HL-60/S4 (cell line): ENCODE measurements around the gene ELMO1.

Source experiments
- in situ Hi-C: fragments of 300-500 bp; cut with MboI; formaldehyde crosslinking; loops from 2 replicates; pipeline ENCODE4 v1.14.3; 2022; ENCODE audit warnings: low sequenced_read_pairs

Gene ELMO1

GRCh38 chr7:37410305-37411229 lies 38.1 kb downstream of the ELMO1 start:
- in situ Hi-C loops, result no loop called here

GRCh38 chr7:37409461-37409860 lies 39.2 kb downstream of the ELMO1 start:
- in situ Hi-C loops, result no loop called here

GRCh38 chr7:37408291-37409228 lies 40.1 kb downstream of the ELMO1 start:
- in situ Hi-C loops, result no loop called here

DNA sequence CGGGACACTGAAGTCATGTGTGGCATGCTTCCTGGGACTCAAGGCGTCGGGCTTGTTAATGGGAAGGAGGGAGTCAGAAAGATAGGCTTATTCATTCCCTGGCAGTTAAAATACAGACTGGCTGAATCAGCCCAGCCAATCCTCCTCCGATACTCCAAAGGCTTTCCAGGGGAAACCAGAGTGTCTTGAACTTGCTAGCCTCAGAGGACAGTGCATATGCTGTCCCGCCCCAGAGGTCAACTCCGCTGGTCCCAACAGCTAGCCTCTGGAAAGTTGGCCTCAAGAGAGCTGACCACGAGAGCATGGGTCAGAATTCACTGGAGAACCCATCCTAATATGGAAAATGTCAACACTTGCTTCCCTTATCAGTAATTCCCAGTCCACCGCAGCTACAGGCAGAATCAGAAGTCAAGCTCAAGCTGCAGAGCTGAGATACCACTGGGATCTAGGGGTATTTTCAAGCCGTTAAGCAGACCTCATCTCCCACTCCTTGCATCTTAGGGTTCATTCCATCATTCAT lies 43.0 kb downstream of the ELMO1 start:
- in situ Hi-C loops, result no loop called here

GRCh38 chr7:37405128-37405527 lies 43.5 kb downstream of the ELMO1 start:
- in situ Hi-C loops, result no loop called here

DNA sequence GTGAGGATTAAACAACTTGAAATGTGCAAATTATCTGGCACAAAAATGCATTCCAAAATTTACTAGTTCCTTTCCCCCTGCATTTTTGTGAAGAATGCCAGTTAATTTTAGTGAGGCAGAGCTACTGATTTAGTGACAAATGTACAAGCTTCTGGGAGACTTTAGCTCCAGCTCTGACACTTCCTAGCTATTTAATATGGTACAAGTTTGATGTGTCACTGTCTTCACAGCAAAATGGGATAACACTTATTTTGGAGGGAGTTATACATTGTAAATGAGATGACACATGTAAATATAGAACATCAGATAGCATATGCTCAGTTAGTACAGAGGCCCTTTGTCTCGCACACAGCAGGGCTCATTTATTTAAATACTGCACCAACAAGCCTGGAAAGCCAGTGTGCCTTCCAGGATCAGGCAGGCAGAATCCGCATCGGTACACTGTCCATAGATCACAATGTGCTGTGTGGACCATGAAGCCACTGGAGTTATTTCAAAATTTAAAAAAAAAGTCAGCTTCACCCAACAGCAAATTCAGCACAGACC lies 48.7 kb downstream of the ELMO1 start:
- in situ Hi-C loops, result no loop called here

DNA sequence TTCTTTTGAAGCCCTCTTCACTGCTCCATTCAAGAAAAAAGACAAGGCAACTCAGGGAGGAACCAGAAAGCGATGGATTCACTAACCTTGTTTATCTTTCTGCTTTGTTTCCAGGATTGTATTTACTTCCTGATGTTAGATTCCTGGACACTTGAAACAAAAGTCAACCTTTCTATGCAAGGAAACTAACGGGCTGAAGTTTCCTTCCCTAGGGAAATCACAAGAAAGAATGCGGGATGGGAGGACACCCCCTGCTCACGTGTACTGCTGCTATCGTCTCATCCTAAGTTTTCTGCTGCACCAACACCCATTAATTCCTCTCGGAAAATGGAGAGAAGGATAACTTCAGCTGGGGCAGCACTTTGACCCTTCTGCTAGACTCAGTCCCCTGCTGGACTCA lies 50.3 kb downstream of the ELMO1 start:
- in situ Hi-C loops, result no loop called here

DNA sequence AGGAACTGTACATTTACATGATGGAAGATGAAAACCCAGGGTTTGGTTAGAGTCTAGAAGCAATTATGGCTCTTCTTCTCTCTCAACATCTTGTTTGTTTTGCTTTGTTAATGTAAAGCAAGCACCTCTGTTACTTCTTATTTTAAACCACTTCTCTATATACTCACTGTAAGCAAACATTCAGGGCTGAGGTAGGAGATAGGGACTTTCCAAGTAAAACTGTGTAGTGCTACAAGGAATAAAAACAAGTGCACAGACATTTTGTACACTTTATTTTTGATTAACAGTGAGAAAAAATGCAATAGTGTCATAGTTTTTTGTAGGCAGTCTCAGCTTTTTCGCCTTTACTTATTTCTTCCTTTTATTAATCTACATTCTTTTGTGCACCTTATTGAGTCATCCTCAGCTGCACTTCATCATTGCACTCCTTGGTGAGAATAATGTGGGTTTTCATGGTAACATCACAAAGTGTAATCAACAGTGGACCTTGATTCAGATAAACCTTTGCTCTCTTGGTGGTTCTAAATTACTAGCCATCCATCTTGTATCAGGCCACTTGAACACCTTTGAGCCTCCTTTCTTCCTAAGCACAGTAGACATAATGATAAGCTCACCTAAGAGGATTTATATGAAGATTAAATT lies 52.9 kb downstream of the ELMO1 start:
- in situ Hi-C loops, result no loop called here

DNA sequence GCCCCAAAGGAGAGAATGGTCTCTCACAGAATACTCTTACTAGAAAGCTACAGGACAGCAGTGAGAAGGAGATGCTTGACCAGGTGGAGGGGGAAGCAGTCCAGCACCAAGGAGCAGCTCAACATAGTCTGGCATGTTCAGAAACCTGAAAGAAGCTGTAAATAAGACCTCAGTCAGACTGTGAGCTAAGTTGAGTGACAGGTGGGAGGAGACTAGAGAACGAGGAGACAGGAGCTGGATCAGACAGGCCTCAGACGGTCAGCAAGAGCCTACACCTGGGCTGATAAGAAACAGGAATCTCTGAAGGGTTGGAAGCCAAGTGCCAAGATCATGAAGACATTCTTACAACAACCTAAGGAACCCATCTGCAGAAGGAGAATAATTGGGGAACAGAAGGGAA lies 54.5 kb downstream of the ELMO1 start:
- in situ Hi-C loops, result no loop called here

GRCh38 chr7:37393476-37393875 lies 55.2 kb downstream of the ELMO1 start:
- in situ Hi-C loops, result no loop called here

DNA sequence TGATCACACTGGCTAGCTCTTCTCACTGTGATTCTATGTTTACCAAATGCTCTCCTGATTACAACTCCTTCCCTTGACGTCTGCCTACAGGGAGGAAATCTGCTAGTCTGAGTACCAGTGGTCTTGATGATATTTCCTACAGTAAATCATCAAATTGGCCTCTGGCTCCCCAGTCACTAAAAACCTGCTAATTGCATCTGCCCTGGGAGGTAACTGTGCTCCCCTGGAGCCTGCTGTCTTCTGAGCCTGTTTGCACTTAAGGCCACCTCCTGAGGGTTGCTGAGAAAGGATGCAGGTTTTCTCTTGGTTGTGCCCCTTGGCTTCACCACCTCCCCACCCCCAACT lies 56.0 kb downstream of the ELMO1 start:
- in situ Hi-C loops, result no loop called here

GRCh38 chr7:37391791-37392672 lies 56.6 kb downstream of the ELMO1 start:
- in situ Hi-C loops, result no loop called here

GRCh38 chr7:37390114-37390513 lies 58.5 kb downstream of the ELMO1 start:
- in situ Hi-C loops, result no loop called here

DNA sequence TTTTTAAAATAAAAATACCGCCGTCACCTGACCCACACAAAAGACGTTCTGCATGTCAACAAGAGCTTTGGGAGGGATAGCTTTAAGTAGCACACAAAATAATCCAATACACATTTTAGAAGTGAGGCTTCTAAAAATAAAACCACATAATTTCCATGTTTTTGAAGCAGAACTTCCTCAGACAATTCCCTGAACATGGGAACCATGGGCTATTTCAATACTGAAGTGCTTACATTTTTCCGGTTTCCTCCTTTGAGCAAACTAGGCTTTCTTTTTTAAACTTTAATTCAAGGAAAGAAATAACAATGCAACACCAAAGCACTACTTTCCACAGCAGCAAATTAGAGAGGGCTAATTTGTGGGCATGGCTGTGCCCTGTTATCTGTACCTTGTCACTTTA lies 59.9 kb downstream of the ELMO1 start:
- in situ Hi-C loops, result no loop called here

DNA sequence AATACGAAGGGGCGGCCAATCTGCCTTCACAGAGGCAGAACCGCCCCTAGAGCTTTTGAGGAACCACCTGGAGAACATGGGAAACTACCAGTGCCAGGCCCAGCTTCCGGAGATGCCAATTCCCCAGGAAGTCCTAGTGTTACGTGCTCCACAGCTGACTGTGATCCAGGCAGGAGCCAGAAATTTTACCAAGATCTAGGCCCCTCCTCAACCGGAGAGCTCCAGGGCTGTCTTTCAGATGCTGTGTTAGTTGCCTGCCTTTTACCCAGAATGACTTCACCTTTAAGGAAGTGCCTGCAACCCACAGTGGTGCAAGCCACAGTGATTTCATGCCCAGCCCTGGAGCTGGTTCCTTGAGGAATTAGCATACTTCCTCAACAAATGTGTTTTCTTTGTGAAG lies 62.9 kb downstream of the ELMO1 start:
- in situ Hi-C loops, result no loop called here

DNA sequence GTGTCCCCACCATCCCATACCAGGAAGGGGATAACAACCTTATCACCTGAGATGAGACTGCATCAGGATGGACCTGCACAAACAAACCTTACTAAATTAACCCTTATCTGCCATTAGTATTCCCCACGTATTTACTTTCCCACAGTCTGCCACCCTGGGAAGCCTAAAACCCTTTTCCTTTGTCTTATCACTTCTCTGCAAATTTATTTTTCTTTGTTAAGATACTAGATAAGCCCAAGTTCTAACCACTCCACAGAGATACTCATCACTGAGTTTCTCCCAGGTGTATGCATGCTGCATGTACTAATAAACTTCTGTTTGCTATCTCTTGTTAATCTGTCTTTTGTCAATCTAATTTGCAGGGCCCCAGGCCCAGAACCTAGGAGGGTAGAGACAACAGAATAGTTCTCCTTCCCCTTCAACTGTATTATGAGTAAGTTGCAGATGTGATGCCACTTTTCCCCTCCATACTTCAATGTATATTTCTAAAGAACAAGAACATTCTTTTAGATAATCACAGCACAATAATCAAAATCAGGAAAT lies 66.0 kb downstream of the ELMO1 start:
- in situ Hi-C loops, result no loop called here

GRCh38 chr7:37380831-37381230 lies 67.8 kb downstream of the ELMO1 start:
- in situ Hi-C loops, result no loop called here

DNA sequence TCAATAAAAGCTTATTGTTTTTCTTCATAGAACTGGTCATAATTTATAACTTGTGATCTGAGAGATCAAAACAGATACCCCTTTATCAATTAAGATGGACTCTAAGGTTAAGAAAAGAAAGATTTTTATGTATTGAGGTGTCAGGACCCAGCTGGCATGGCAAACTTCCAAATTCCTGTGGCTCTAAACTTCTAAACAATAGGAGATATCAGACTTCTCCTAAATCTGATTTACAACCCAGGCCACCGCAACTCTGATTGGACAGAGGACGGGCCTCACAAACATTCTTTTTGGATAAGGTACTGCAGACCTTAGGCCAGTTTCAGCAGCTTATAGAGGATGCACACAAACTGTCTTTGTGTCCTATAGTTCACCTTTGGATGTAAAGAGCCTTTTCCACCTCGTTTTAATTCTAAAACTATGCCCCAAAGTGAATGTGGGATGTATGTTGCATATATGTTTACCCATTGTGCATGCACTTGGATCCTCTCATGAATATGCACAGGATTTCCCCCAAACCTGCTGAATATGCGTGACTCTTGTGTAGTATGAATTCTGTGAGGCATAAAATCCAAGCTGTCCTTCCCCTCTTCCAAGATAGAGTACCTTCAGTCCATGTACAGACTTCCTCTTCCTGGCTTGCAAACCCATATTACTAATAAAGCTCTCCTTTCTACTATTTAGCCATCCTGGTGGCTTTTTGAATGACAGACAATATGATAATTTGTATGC lies 69.0 kb downstream of the ELMO1 start:
- in situ Hi-C loops, result no loop called here

DNA sequence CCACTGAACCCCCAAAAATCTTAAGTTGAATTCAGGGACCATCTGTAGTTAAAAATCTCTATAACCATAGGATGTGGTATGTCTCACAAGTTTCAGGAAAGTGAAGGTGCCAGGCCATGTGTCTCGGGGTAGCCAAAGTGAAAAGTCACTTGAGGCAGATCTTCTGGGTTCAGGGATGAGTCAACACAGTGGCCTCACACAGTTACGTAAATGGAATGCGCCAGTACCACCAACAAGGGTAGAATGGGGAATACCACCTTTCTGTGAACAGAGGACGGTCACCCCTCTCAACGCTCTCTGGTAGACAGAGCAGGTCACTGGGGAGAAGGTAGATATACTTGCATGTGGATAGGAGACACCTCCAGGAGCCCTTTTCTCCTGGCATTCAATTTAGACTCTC lies 71.4 kb downstream of the ELMO1 start:
- in situ Hi-C loops, result no loop called here
